Posterior vena cava (tissue), 2 donors: Measurements from ENCODE around the gene XRCC1. TPM values are rescaled to one million over a fixed set of nuclear protein-coding genes. Genes with fewer than 3 reads are reported as not detected.
"Not testable (repeated sequence)": the region's sequence is repeated elsewhere in the genome, so short reads cannot be mapped to it uniquely, and the experiment has no call there.

Experiments
- DNase-seq: peaks from one replicate; pipeline ENCODE4 v3.0.0-alpha.2; 2020; ENCODE audit warnings: low spot score
- intact Hi-C, 2 donors: fragments of 100-400 bp; cut with DNase I; formaldehyde crosslinking; loops; one replicate each; pipeline versions ENCODE4 v1.14.1 to v1.14.2; 2022 to 2023
- total RNA-seq, 2 donors: library from RNA; stranded (reverse); fragmentation: NEBNext Ultra II Directional; extraction: Animal tissue kit (Norgen Biotek cat#: 25700); gene quantifications; one replicate each; pipeline ENCODE4 v1.2.1, GENCODE V29; 2021
- donor health status: DM: yes; HTN: yes; CAD: no.
- donor health status: DM: yes; HTN: yes; CAD: no.

Gene XRCC1
- total RNA-seq, 2 donors from 2014 or later = 13.7 to 14.2 TPM

GRCh38 chr19:43532962-43533545 lies 42.3 kb downstream of the XRCC1 start, which contains the start of gene ZNF575:
Gene ZNF575 (plus strand): TSS chr19:43533188. CDS start chr19:43534423, 1,235 bp downstream.
- DNase-seq = peak; percentile 96
- intact Hi-C loops = loop anchor here in 1 of 2 donors (10.0 kb wide), 1 partner anchor 62 kb away; the partner anchor contains the start of genes IRGQ and ZNF576

GRCh38 chr19:43532571-43532961 lies 42.8 kb downstream of the XRCC1 start:
- intact Hi-C loops = loop anchor here in 1 of 2 donors (10.0 kb wide), 1 partner anchor 62 kb away; the partner anchor contains the start of genes IRGQ and ZNF576
- peak; percentile 86 for DNase-seq

GRCh38 chr19:43527860-43528622 lies 47.3 kb downstream of the XRCC1 start:
- intact Hi-C loops = no loop called here
- DNase-seq = peak; percentile 87

GRCh38 chr19:43526884-43527859 lies 48.2 kb downstream of the XRCC1 start, which contains the start of gene ETHE1:
Gene ETHE1 (minus strand): TSS chr19:43527201. CDS start chr19:43527177, 24 bp downstream.
- intact Hi-C loops = no loop called here
- peak; percentile 95 for DNase-seq

GRCh38 chr19:43525836-43526771 lies 49.2 kb downstream of the XRCC1 start:
- intact Hi-C loops = no loop called here
- peak; percentile 82 for DNase-seq

- intact Hi-C loops = loop anchor here in 1 of 2 donors (5.0 kb wide), 1 partner anchor 78 kb away; no protein-coding TSS in a partner anchor
- peak; percentile 86 for DNase-seq
Observed at GRCh38 chr19:43524922-43525835, 50.1 kb downstream of the XRCC1 start.

- intact Hi-C loops = loop anchor here in 1 of 2 donors (5.0 kb wide), 1 partner anchor 76 kb away; no protein-coding TSS in a partner anchor
- DNase-seq = peak; percentile 55
Observed at GRCh38 chr19:43523696-43524095, 51.6 kb downstream of the XRCC1 start.

- DNase-seq = no peak
- intact Hi-C loops = loop anchor here in 1 of 2 donors (5.0 kb wide), 1 partner anchor 76 kb away; no protein-coding TSS in a partner anchor
Observed at GRCh38 chr19:43522929-43523328, 52.4 kb downstream of the XRCC1 start.

GRCh38 chr19:43519436-43520088 lies 55.8 kb downstream of the XRCC1 start:
- DNase-seq = peak; percentile 93
- intact Hi-C loops = loop anchor here in 1 of 2 donors (5.0 kb wide), 1 partner anchor 72 kb away; no protein-coding TSS in a partner anchor

- intact Hi-C loops = no loop called here
- peak; percentile 5 for DNase-seq
Observed at GRCh38 chr19:43518051-43518450, 57.3 kb downstream of the XRCC1 start.

- intact Hi-C loops, DNase-seq: not testable (repeated sequence)
Observed at GRCh38 chr19:43512399-43512798, 62.9 kb downstream of the XRCC1 start.

GRCh38 chr19:43511324-43511723 lies 64.0 kb downstream of the XRCC1 start:
- intact Hi-C loops = no loop called here

GRCh38 chr19:43510713-43511112 lies 64.6 kb downstream of the XRCC1 start:
- intact Hi-C loops = no loop called here
- DNase-seq = no peak

More at GRCh38 chr19:43511324-43511723, 64.0 kb downstream of the XRCC1 start:
- DNase-seq = no peak

- no peak for DNase-seq
- intact Hi-C loops = loop anchor here in 1 of 2 donors (10.0 kb wide), 1 partner anchor 53 kb away; no protein-coding TSS in a partner anchor
Observed at GRCh38 chr19:43507880-43508279, 67.4 kb downstream of the XRCC1 start.

GRCh38 chr19:43506629-43507028 lies 68.7 kb downstream of the XRCC1 start:
- no peak for DNase-seq
- intact Hi-C loops = loop anchor here in 1 of 2 donors (10.0 kb wide), 1 partner anchor 52 kb away; no protein-coding TSS in a partner anchor

GRCh38 chr19:43505941-43506340 lies 69.4 kb downstream of the XRCC1 start:
- intact Hi-C loops = loop anchor here in 1 of 2 donors (10.0 kb wide), 1 partner anchor 51 kb away; no protein-coding TSS in a partner anchor
- no peak for DNase-seq
